Right lung (tissue), 5 donors: ENCODE measurements around the gene PALB2. TPM values are rescaled to one million over a fixed set of nuclear protein-coding genes. Genes with fewer than 3 reads are reported as not detected.
"Not testable (repeated sequence)": the region's sequence is repeated elsewhere in the genome, so short reads cannot be mapped to it uniquely, and the experiment has no call there.

ENCODE experiments used
- DNase-seq, 2 donors: peaks; one replicate each; pipeline ENCODE4 v3.0.0-alpha.2; 2013
- polyA plus RNA-seq, 5 donors: library from polyadenylated mRNA; unstranded; fragments of 120-200 nt; gene quantifications; one replicate each; pipeline versions ENCODE4 v1.2.1 to v1.2.3, GENCODE V29; 2013; ENCODE audit warnings: inconsistent platforms in 1 of 5, low replicate concordance in 1 of 5; ENCODE audit not compliant: insufficient read length in 5 of 5, insufficient read depth in 1 of 5

Gene PALB2
- polyA plus RNA-seq, 5 donors = 13.1 to 19.2 (median 16.7) TPM

GRCh38 chr16:23584186-23585076, 56.7 kb downstream of the PALB2 start:
- DNase-seq = no peak

GRCh38 chr16:23583271-23583670, 57.8 kb downstream of the PALB2 start:
- not testable (repeated sequence) for DNase-seq

DNA sequence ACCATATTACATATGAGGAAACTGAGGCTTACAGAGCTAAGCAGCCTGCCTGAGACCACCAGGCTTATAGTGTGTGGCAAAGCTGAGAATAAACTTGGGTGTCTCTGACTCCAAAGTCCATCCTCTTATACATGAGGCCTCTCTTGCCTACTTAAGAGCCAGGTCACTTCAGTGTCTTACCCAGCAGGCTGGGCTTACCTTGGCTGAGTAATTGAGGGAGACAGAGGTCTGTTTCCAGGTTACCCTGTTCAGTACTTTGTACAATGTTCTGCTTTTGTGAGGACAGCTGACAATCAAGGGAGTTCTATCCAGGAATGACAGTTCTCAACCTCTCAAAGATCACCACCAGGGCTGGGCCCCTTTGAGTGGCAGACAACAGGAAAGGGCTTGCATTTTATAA, 59.3 kb downstream of the PALB2 start:
- no peak for DNase-seq

DNA sequence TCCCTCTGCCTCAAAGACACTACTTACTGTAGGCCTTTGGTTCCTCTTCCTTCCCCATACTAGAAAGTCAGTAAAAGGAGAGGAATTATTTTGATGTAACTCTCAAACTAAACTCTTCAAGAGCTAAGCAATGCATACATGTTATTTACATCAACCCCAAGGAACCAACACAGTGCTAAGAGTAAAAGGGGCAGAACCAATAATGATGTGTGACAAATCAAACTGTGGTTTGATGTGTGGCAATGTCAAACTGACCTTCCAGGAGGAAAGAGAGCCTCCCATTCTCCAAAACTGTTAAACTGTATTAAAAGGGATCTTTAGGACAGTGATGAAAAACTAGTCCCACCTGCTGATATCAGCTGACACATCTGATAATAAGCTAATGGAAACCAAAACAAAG, 60.7 kb downstream of the PALB2 start:
- no peak for DNase-seq

DNA sequence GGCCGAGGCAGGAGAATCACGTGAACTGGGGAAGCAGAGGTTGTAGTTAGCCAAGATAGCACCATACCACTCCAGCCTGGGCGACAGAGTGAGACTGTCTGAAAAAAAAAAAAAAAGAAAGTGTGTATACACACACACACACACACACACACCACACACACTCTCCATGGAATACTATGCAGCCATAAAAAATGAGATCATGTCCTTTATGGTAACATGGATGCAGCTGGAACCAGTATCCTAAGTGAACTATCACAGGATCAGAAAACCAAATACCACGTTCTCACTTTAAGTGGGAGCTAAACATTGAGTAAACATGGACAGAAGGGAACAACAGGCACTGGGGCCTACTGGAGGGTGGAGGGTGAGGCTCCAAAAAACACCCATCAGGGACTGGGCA, 61.7 kb downstream of the PALB2 start:
- no peak for DNase-seq

- DNase-seq = peak; percentile 15 to 23
Observed at GRCh38 chr16:23578101-23578830, 62.8 kb downstream of the PALB2 start.

DNA sequence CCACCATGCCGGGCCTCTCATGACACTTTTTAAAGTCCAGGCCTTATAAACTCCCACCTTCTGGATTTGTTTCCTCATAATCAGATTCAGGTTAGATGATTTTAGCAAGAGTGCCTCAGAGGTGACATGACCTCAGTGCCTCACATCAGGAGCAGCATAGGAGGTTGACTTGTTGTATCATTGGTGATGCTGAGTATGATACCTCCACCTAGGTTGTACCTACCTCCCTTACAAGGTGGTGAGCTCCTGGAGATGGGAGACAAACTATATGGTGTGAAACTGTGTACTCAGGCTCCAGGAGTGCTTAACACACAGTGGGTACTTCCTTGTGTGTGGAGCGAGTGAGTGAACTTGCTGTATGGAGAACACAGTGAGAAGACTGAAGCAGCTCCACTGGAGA, 63.6 kb downstream of the PALB2 start:
- DNase-seq = no peak

- DNase-seq = no peak
Observed at GRCh38 chr16:23575834-23576233, 65.3 kb downstream of the PALB2 start.

DNA sequence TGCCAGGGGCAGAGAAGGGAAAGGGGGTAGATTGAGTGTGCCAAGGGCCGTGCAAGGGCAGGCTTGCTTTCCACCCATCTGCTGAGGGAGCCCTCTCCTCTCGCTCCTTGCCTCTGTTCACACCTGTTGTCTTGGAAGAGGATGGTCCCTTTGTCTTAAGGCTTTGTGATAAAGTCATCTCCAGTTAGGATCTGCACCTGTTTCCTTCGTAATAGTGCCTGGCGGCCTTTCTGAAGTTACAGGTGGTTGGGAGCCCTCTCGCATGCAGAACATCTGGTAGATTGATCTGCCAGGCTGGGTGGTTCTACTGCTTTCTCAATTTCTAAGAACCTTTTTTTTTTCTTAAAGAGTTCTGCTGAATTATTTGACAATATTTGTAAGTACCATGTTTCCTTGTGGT, 67.3 kb downstream of the PALB2 start:
- DNase-seq = no peak

GRCh38 chr16:23572394-23572793, 68.7 kb downstream of the PALB2 start:
- no peak for DNase-seq

DNA sequence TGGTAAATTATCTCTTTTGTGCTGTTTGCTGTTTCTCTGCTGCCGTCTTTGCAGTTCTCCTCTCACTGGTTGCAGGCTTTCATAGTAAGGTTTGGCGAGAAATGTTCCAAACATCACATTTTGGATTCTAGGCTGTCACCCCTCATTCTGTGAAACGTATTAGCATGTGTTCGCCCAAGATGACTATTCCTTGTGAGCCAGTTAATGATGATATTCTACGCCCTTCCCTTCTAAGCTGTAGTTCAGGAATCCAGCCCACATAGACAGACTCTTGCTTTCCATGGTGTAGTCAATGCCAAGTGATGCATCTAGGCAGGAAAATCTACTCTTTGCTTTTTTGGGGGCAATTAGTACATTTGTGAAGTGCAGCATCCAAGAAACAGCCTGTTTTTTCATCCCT, 69.2 kb downstream of the PALB2 start:
- DNase-seq = no peak

GRCh38 chr16:23570992-23571632, 70.0 kb downstream of the PALB2 start:
- DNase-seq = no peak

GRCh38 chr16:23567602-23568001, 73.5 kb downstream of the PALB2 start:
- DNase-seq = no peak

DNA sequence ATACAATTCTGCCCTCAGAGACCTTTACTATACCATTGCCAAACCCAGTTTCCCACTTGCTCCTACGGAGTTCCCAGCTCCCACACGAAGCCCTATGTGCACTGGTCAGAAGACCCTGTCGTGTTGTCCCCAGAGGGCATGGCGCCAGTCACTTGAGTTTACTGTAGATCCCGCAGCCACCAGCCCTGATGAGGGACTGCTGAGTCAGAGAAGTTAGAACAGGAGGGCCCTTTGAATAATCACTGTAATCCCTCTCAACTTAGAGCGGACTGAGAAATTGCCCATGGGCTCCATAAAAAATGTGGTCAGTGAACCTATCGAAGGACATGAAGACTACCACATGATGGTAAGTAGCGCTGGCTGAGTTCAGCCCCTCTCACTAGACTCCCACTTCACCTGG, 74.4 kb downstream of the PALB2 start:
- DNase-seq = no peak

- no peak for DNase-seq
Observed at GRCh38 chr16:23564575-23565363, 76.3 kb downstream of the PALB2 start.

GRCh38 chr16:23563186-23563585, 77.9 kb downstream of the PALB2 start:
- no peak for DNase-seq

GRCh38 chr16:23562505-23562904, 78.6 kb downstream of the PALB2 start:
- no peak for DNase-seq

GRCh38 chr16:23561586-23561985, 79.5 kb downstream of the PALB2 start:
- DNase-seq = no peak

DNA sequence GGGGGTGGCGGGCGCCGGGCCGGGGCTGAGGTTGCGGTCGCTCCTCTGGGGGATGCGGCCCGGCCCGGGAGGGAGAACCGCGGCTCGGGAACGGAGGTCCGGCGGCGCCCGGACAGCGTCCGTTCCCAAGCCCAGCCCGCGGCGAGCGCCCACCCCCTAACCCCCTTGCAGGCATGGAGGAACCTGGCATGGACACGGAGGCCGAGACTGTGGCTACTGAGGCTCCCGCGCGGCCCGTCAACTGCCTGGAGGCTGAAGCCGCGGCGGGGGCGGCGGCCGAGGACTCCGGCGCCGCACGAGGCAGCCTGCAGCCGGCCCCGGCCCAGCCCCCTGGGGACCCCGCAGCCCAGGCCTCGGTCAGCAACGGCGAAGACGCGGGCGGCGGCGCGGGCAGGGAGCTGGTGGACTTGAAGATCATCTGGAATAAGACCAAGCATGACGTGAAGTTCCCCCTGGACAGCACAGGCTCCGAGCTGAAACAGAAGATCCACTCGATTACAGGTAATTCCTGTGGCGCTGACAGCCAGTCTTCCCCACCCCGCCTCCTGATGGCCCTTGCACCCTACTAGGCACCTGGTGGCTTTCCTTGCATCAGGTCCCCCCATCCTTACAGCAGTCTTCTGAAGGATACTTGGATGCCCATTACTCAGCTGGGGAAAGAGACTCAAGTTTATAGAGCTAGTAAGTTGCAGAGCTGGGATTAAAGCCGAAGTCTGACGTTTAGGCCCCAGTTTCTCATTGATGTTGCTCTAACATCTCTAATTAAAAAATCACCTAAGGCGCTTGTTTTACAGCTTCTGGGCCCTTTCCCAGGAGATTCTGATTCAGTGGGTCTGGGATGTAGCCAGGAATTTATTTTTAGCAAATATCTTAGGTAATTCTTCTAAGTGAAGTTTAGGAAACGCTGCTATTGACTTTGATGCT, 83.1 kb downstream of the PALB2 start:
- peak in 1 of 2 donors; percentile 10 for DNase-seq
